Lung (tissue), 12 donors: ENCODE measurements around the gene AFAP1. TPM values are rescaled to one million over a fixed set of nuclear protein-coding genes. Genes with fewer than 3 reads are reported as not detected.

ENCODE experiments used
- ATAC-seq: fragments of 200-7000 bp; cut with Tn5 transposase; one replicate; pipeline ENCODE4 v1.9.1; 2020; ENCODE audit warnings: moderate number of reproducible peaks; ENCODE audit not compliant: insufficient read depth, low FRiP score
- DNase-seq, 3 donors: peaks; one replicate each; pipeline ENCODE4 v3.0.0-alpha.2; 2013 to 2017
- H3K27ac ChIP-seq, 2 donors: one replicate each; pipeline ENCODE4 v1.5.1; 2013; ENCODE audit warnings: mild to moderate bottlenecking in 2 of 2, moderate library complexity in 2 of 2, control low read depth in 1 of 2, inconsistent platforms in 1 of 2, low read depth in 1 of 2, low read length in 1 of 2
- H3K27me3 ChIP-seq, 3 donors: one replicate each; pipeline ENCODE4 v1.5.1; 2013; ENCODE audit warnings: low read length in 2 of 3; ENCODE audit not compliant: control insufficient read depth in 3 of 3, insufficient read depth in 3 of 3
- H3K36me3 ChIP-seq, 4 donors: one replicate each; pipeline ENCODE4 v1.5.1; 2013; ENCODE audit warnings: low read length in 4 of 4, mild to moderate bottlenecking in 1 of 4, moderate library complexity in 1 of 4; ENCODE audit not compliant: control insufficient read depth in 4 of 4, insufficient read depth in 4 of 4
- H3K4me1 ChIP-seq, 5 donors: one replicate each; pipeline ENCODE4 v1.5.1; 2013; ENCODE audit warnings: low read length in 5 of 5, mild to moderate bottlenecking in 2 of 5, moderate library complexity in 1 of 5; ENCODE audit not compliant: control insufficient read depth in 5 of 5, insufficient read depth in 5 of 5
- H3K4me3 ChIP-seq: one replicate; pipeline ENCODE4 v1.5.1; 2013; ENCODE audit warnings: mild to moderate bottlenecking, control low read depth, moderate library complexity
- H3K9ac ChIP-seq, 2 donors: one replicate each; pipeline ENCODE4 v1.5.1; 2013; ENCODE audit warnings: low read length in 2 of 2, control low read depth in 1 of 2; ENCODE audit not compliant: insufficient read depth in 1 of 2
- H3K9me3 ChIP-seq, 4 donors: one replicate each; pipeline ENCODE4 v1.5.1; 2013; ENCODE audit warnings: low read length in 3 of 4, mild to moderate bottlenecking in 1 of 4, moderate library complexity in 1 of 4; ENCODE audit not compliant: control insufficient read depth in 4 of 4, insufficient read depth in 3 of 4
- WGBS, 2 donors: extraction: QIAGEN DNeasy Blood & Tissue Kit; methylation state at CpG; one replicate each; pipeline ENCODE4 v1.1.7; 2013; 5-methylcytosine and 5-hydroxymethylcytosine counted together
- polyA plus RNA-seq, 2 donors: library from polyadenylated mRNA; stranded (reverse); fragments of 200-250 nt; gene quantifications; one replicate each; pipeline ENCODE4 v1.2.1, GENCODE V29; 2013
- total RNA-seq, 2 donors: library from RNA; depleted of rRNA in 1 of 2; stranded (reverse); fragments of >200 nt in 1 of 2; gene quantifications; one replicate each; pipeline ENCODE4 v1.2.1, GENCODE V29; 2014 to 2021
- TF ChIP-seq, protein P1 (sequence below): IDR thresholded peaks from 2 replicates; pipeline ENCODE4 v1.5.1; 2012; ENCODE audit warnings: mild to moderate bottlenecking; ENCODE audit errors: control extremely low read depth, extremely low read depth
- donor health status: control.
- donor health status: control.
- donor health status: Bipolar disorder and iron deficiency.
- donor health status: healthy.
- donor health status: DM: yes; HTN: yes; CAD: no.

AFAP1 gene
- total and polyA plus RNA-seq, 4 donors = 5.3 to 34.1 (median 12.3) TPM

DNA sequence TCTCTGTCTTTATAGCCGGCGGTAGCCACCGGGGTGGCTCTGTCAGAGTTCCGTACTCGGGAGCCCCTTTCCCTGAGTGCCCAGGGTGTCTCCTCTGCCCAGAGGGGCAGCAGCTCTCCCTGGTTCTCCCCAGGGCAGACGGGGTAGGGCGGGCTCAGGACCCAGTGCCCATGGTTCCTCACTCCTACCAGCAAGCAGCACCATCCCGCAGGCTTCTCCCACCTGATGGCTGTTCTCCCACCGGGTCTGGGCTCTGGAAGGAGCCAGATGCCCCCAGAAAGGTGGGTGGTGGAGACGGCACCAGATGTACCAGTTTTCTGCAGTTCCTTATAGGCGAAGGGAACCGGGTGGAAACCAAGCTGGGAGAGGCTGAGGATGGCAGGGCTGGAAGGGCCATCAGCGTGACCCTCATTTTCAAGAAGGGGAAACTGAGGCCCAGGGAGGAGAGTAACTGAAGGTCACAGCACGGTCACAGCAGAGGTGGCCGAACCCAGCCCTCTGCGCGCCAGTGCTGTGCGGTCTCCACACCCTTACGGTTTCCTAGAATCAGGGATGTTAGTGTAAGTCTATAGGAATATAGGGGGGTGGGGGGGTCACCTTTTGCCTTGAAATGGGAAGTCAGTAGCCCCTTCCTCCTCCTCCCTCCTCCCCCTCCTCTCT lies 198.7 kb downstream of the AFAP1 start:
- H3K36me3 ChIP-seq = no peaks in the 10 kb centered on the region
- no peak overlapping the region for H3K27ac ChIP-seq
- ATAC-seq = no peak
- H3K27me3 ChIP-seq = no peaks in the 10 kb centered on the region
- TF ChIP-seq, protein P1, sequence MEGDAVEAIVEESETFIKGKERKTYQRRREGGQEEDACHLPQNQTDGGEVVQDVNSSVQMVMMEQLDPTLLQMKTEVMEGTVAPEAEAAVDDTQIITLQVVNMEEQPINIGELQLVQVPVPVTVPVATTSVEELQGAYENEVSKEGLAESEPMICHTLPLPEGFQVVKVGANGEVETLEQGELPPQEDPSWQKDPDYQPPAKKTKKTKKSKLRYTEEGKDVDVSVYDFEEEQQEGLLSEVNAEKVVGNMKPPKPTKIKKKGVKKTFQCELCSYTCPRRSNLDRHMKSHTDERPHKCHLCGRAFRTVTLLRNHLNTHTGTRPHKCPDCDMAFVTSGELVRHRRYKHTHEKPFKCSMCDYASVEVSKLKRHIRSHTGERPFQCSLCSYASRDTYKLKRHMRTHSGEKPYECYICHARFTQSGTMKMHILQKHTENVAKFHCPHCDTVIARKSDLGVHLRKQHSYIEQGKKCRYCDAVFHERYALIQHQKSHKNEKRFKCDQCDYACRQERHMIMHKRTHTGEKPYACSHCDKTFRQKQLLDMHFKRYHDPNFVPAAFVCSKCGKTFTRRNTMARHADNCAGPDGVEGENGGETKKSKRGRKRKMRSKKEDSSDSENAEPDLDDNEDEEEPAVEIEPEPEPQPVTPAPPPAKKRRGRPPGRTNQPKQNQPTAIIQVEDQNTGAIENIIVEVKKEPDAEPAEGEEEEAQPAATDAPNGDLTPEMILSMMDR = no peak
- no peak for DNase-seq
- no peak overlapping the region for H3K9ac ChIP-seq
- WGBS, 2 donors = 93% methylated on average over 19 of the region's 19 CpGs
- peaks cover 0 to 17% (median 0%) of the 10 kb centered on the region in 4 donors for H3K9me3 ChIP-seq
- H3K4me3 ChIP-seq = no peak overlapping the region
- H3K4me1 ChIP-seq = peaks cover 0 to 6% (median 4%) of the 10 kb centered on the region in 5 donors

DNA sequence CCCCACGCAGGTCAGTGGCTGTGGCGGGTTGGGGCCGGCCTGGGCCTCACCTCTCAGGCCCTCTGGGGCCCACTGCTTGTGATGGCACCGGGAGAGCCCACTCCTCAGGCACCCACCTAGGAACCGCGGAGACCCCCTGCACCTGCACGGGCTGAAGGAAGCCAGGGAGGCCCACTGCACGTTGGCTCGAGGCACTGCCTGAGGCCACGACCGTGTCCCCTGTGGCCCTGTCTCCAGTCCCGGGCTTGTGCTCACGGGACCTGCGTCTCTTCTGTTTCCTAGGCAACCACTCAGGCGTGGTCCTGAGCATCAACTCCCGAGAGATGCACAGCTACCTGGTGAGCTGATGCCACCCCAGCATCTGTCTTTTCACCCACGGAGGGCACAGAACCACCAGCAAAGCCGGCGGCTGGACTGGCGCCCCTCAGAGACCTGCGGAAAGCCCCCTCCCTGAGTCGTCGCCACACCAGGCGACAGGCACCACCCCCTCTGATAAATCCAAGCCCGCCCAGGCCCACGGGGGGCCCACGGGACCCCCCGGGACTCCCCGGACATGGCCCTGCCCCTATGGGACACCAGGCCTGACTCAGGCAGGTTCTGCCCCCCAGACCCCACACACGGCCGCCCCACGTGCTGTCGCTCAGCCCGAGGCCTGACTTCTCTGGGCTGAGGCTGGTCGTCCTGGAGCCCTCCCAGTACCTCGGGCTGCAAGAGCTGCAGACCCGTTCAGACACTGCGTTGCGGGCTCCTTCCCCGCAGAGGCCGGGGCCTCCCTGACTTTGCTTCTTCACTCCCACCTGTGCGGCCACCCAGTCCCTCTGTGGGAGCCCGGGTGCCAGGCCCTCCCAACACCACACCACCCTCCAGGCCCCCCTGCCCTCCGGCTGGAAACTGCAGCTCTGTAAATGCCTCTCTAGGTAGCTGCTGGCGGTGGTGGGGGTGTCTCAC lies 199.5 kb downstream of the AFAP1 start:
- peaks cover 0 to 17% (median 0%) of the 10 kb centered on the region in 4 donors for H3K9me3 ChIP-seq
- TF ChIP-seq, protein P1 = no peak
- no peak overlapping the region for H3K27ac ChIP-seq
- H3K9ac ChIP-seq = no peak overlapping the region
- WGBS, 2 donors = 91 to 92% methylated on average over 44 to 45 of the region's 45 CpGs
- ATAC-seq (no peak), DNase-seq (no peak)
- no peaks in the 10 kb centered on the region for H3K36me3 ChIP-seq
- no peak overlapping the region for H3K4me3 ChIP-seq
- no peaks in the 10 kb centered on the region for H3K27me3 ChIP-seq
- H3K4me1 ChIP-seq = peaks cover 0 to 6% (median 3%) of the 10 kb centered on the region in 5 donors

GRCh38 chr4:7739077-7739917 lies 200.4 kb downstream of the AFAP1 start:
- DNase-seq (no peak), ATAC-seq (no peak)
- H3K4me1 ChIP-seq = peaks cover 0 to 6% (median 0%) of the 10 kb centered on the region in 5 donors
- TF ChIP-seq, protein P1 = no peak
- 92 to 93% methylated on average over 34 to 37 of the region's 37 CpGs for WGBS, 2 donors
- peaks cover 0 to 17% (median 0%) of the 10 kb centered on the region in 4 donors for H3K9me3 ChIP-seq
- H3K27me3 ChIP-seq = no peaks in the 10 kb centered on the region
- H3K4me3 ChIP-seq = no peak overlapping the region
- no peak overlapping the region for H3K27ac ChIP-seq
- H3K9ac ChIP-seq = no peak overlapping the region
- no peaks in the 10 kb centered on the region for H3K36me3 ChIP-seq
